HG03159 (cell line): ENCODE measurements around the gene ASPSCR1.

ENCODE experiments used
- ATAC-seq: cut with Tn5 transposase; IDR thresholded peaks from one replicate; pipeline ENCODE4 v1.9.1; 2021; ENCODE audit warnings: mild to moderate bottlenecking, moderate library complexity; ENCODE audit not compliant: unreplicated experiment

ASPSCR1 gene

GRCh38 chr17:82011617-82012187 lies 34.3 kb downstream of the ASPSCR1 start:
- no peak for ATAC-seq

GRCh38 chr17:82012261-82012639 lies 34.8 kb downstream of the ASPSCR1 start:
- ATAC-seq = no peak

- ATAC-seq = no peak
Measured at GRCh38 chr17:82012640-82013295, 35.3 kb downstream of the ASPSCR1 start.

GRCh38 chr17:82013341-82013740 lies 35.9 kb downstream of the ASPSCR1 start:
- ATAC-seq = no peak

- no peak for ATAC-seq
Measured at GRCh38 chr17:82013772-82014321, 36.4 kb downstream of the ASPSCR1 start.

GRCh38 chr17:82014432-82014831 lies 37.0 kb downstream of the ASPSCR1 start:
- no peak for ATAC-seq

GRCh38 chr17:82014971-82015310 lies 37.5 kb downstream of the ASPSCR1 start:
- no peak for ATAC-seq

GRCh38 chr17:82015311-82015971 lies 38.0 kb downstream of the ASPSCR1 start:
- no peak for ATAC-seq

GRCh38 chr17:82016061-82016874 lies 38.8 kb downstream of the ASPSCR1 start:
- ATAC-seq = no peak

GRCh38 chr17:82016875-82017459 lies 39.5 kb downstream of the ASPSCR1 start:
- no peak for ATAC-seq

GRCh38 chr17:82017612-82018151 lies 40.3 kb downstream of the ASPSCR1 start:
- ATAC-seq = no peak

GRCh38 chr17:82018152-82018988 lies 40.9 kb downstream of the ASPSCR1 start:
- no peak for ATAC-seq

GRCh38 chr17:82018989-82019689 lies 41.7 kb downstream of the ASPSCR1 start:
- ATAC-seq = no peak

- ATAC-seq = no peak
Measured at GRCh38 chr17:82019690-82020571, 42.5 kb downstream of the ASPSCR1 start.

- no peak for ATAC-seq
Measured at GRCh38 chr17:82020572-82021106, 43.2 kb downstream of the ASPSCR1 start.

GRCh38 chr17:82021107-82021899 lies 43.9 kb downstream of the ASPSCR1 start:
- ATAC-seq = no peak

GRCh38 chr17:82021900-82022309 lies 44.5 kb downstream of the ASPSCR1 start:
- no peak for ATAC-seq
